ENCODE results near the gene CD300H.

Gene CD300H

DNA sequence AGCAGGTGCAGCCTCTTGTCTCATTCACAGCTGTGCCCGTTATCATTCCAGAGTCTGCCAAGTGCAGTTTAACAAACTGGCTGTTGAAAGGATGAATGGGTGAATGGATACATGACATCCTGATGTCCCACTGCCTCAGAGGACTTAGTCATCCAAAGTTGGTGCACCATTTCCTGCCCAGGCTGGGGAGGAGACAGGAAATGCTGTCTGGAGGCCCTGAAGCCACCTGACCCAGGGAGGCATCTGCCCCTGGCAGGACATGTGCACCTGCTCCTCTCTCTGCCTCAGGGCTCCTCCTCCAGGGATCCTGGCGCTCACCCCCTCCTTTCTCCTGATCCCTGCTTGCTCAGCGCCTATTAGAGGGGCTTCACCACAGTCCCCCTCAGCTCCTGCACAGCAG is 19.6 kb downstream of the CD300H start:
- no peak for DNase-seq

DNA sequence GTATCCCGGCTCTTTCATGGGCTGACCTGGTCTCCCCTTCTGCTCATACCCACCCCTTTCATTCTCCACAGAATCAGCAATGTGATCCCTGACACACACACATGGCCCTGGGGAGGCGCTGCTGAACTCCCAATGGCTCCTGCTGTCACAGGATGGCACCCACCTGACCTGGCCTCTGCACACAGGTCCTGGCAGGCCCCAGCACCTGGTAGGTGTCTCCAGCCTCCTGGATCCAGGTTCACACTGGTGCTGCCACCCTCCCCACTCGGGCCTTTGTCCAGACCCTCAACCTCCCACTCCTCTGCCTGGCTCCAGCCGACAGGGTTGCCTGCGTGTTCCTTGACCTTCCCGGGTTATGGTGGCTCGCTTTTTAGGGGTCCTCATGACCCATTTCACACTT is 20.0 kb downstream of the CD300H start:
- no peak for DNase-seq

GRCh38 chr17:74546586-74546985 is 20.7 kb downstream of the CD300H start:
- DNase-seq: no peak

DNA sequence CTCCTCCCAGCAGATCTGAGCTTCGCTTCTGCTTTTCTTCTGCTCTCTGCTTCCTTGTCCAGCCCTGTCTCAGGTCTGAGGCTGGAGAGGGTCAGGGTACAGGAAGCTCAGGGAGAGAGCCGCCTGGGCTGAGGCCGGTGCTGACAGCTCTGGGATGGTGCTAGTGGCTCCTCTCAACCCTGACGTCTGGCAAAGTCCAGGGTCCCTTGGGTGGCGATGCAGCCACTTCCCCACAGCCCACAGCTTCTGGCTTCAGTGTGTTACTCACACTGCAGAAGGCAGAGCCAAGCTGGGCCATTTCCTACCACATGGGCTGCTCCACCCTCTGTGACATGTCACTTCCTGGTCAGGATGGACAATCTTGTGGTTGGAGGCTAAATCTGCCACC is 21.5 kb downstream of the CD300H start, which contains the start of gene CD300C:
CD300C (minus strand) TSS at position 273 of the 388 bp plus-strand sequence. CDS start 333 bp downstream, outside the sequence.
- no peak for DNase-seq

DNA sequence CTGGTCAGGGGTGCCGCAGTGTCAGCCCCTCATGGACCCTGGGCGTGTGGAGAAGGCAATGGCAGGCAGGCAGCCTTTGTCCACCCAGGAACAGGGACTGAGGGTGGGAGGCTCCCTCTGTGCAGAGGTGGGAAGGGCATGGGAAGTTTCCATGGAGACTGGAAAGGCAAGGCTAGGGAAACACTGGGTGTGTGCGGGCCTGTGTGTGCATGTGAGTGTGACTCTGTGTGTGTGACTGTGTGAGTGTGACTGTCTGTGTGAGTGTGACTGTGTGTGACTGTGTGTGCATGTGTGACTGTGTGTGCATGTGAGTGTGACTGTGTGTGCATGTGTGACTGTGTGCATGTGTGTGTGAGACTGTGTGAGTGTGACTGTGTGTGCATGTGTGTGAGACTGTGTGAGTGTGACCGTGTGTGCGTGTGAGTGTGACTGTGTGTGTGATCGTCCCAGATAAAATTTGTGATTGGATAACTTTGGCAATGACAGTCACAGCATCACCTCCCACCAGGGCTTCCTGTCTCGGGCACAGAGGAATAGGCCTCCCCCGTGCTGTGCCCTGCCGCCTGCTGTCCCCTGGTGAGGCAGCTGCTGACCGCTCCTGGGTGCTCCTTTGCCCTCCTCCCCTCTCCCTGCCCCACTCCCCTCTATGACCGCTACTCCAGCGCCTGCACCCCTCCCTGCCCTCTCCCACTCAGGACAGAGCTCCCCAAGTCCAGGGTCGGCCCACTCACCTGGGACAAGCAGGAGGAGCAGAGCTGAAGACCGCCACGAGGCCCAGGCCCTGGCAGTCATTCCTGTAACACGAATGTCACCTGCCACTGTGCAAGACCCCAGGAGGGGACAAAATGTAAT is 22.1 kb downstream of the CD300H start:
- no peak for DNase-seq

DNA sequence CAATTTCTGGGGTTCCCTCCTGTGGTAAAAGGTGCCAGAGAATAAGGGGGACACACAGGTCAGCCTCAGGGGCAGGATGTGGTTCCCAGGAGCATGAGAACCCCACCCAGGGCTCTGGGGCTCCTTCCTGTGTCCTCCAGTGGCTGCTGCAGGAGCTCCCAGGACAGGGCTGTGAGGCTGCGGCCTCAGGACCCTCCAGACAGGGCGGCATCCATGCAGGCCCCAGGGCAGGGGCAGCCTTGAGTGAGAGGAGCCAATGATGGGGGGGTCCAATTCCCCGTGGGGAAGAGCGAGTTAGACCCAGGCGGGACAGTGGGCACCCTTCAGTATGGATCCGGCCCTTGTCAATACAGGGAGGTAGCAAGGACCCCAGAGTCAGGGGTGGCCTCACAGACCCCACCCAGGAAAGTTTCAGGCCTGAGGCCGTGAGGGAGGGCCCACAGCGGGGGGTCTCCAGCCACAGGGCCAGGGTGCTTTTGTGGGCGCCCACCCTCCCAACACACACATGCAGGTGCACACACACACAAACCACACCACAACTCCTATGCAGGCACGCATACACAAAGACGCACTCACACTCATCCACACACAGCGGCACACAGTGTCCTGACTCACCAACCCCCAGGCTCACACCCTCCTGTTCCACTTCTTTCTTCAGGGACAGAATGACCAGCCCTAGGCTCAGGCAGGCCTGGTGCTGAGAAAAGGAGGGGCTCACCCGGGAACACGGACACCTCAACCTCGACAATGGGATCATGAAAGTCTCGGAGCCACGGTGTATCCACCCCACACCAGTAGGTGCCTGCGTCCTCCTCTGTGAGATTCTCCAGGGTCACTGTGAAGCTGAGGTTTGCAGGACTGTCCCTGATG is 23.2 kb downstream of the CD300H start:
- DNase-seq: no peak

DNA sequence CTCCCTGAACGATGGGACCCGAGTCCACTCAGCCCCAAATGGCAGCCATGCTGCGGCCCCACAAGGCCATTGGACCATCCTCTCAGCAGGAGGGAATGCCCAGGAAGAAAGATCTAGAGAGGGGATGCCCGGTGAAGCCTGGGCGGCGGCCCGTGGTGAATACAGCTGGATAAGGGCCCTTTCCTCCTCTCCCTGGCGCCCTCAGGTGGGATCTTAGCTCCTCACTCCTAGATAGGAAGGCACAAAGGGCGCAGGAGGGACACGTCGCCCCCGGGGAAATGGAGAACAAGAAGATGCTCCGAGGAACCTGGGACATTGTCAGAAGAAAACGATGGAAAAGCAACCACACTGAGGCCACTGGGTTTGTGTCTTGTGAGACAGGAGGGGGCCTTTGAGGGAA is 23.9 kb downstream of the CD300H start:
- no peak for DNase-seq

DNA sequence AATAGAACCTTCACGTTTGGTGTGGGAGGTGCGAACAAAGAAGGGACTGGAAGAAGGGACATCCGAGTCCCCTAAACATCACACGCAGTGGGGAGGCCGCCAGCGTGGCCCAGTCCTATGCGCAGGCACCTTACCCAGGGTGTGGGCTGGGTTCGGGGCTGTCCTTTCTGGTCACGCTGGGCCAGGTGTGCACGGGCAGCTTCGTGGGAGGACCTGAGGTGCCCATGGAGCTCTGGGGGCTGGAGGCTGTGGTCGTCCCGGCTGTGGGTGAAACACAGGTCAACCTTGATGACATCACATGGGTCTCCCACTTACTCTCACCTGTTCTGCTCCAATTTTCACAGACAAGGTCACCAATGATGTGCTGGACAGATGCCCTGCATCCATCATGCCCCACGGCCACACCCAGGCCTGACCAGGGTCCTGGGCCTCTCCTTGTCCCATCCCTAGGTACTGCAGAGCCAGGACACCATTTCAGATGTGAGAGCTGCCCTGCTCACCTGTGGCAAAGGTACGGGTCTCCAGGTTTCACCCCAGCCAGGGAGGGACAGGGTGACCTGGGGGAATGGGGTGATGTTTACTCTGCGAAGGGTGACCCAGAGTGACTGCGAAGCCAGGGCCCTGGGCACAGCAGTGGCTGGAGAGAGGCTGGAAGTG is 24.5 kb downstream of the CD300H start:
- no peak for DNase-seq

GRCh38 chr17:74542166-74542565 is 25.1 kb downstream of the CD300H start:
- DNase-seq: no peak

DNA sequence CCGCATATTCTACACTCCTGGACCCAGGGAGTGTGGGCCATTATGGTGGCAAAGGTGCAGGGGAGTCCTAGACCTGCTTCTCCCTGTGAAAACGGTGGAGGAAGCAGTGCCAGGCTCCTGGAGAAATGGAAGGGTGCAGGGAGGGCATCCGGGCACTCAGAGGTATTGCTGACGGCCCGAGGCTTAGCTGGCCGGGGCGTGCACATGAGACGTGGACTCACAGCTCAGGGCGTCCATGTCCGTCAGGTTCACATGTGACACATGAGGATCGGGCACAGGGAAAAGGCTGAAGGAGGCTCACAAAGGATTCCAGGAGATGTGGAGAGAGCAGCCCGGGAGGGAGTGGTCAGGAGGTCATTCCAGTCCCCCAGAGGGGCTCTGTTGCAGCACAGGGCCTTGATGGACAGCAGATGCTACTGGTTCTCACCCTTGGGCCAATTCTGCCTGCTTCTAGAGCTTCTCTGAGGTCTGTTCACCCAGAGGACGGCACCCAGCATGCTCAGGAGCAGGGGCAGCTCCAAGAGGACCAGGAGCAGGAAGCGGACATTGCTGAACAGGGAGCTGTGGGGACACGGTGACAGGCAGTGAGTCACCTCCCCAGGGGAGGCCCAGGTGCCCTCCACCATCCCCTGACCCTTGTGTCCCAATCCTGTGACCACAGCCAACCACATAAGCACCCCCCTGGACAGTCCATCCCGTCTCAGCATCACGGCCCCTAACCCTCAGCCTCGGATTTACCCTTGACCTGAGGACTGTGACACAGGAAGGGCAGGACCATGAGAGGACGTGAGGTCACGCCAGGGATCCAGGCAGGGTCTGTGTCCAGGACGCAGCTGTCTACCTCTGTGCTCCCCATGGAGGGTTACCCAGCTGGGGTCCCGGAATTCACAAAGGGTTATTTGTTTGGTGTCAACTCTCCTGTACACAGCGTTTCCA is 25.9 kb downstream of the CD300H start:
- no peak for DNase-seq

- no peak for DNase-seq
Observed at GRCh38 chr17:74539281-74539820, 28.0 kb downstream of the CD300H start.

DNA sequence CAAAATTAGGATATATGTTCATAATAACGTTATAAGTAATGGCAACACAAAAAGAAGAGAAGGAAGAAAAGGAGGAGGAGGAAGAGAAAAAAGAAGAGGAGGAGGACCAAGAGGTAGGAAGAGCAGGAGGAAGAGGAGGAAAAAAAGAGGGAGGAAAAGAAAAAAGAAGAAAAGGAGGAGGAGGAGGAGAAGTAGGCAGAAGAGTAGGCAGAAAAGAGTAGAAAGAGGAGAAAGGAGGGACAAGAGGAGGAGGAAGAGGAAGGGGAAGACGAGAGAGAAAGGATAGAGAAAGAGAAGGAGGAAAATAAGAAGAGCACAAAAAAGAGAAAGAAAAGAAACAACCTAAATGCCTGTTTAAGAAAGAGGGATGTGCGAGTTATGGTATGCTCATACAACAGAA is 30.4 kb downstream of the CD300H start:
- no peak for DNase-seq

DNA sequence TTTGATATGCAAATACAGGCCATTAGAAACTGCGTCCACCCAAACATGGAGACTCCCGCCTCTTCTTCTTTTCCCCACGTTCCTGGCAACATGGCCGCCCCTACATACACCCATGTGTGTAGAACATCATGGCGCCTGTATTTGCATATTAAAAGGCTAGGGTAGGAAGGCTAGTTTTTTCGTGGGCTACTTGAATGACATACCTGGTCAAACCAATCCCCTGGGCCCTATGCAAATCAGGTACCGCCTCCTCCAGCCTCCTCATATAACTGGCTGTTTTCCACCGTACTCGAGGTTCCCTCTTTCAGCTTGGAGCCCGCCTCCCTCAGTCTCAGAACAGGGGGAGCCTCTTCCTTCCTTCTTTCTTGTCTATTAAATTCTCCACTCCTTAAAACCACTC is 35.2 kb downstream of the CD300H start:
- no peak for DNase-seq

- DNase-seq: no peak
Observed at GRCh38 chr17:74531231-74531761, 36.0 kb downstream of the CD300H start, which contains the start of gene CD300LB. Gene CD300LB, minus strand, starts transcription at chr17:74531475. Its CDS starts 125 bp downstream, at chr17:74531350.

GRCh38 chr17:74530831-74531150 is 36.5 kb downstream of the CD300H start:
- DNase-seq: no peak

DNA sequence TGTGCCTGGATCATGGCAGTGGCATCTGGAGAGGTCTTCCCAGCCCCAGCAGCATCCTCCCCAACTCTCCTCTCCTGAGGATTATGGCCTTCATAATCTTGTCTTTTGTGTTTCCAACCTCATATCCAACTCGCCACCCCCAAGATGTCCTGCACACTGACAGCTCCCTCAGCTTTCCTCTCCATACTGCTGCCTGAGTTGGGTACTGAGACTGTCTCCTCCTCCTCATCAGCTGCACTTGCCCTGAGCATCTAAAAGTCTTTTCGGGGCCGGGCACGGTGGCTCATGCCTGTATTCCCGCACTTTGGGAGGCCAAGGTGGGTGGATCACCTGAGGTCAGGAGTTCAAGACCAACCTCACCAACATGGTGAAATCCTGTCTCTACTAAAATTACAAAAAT is 38.1 kb downstream of the CD300H start:
- DNase-seq: no peak

DNA sequence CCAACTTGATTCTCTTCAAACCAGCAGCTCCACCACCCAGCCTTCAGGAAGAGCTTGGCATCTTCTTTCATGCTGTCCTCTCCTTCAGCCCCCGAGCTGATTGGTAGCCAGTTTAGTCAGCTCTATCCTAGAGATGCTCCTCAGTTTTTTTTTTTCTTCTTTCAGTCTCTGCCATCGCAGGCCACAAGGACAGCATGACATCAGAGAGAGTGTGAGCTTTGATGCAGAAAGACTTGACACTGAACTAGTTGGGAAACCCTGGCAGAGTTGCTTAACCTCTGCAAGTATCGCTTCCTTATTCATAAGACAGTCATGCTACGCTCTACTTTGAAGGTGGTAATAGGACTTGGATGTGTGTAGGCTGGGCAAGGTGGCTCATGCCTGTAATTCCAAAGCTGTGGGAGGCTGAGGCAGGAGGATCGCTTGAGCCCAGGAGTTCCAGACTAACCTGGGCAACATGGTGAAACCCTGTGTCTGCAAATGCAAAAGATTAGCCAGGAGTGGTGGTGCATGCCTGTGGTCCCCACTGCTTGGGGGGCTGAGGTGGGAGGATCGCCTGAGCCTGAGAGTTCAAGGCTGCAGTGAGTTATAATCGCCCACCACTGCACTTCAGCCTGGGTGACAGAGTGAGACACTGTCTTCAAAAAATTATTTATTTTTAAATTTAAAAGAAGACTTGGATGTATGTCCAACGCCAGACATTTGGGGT is 38.7 kb downstream of the CD300H start:
- no peak for DNase-seq

GRCh38 chr17:74527756-74528155 is 39.6 kb downstream of the CD300H start:
- no peak for DNase-seq

DNA sequence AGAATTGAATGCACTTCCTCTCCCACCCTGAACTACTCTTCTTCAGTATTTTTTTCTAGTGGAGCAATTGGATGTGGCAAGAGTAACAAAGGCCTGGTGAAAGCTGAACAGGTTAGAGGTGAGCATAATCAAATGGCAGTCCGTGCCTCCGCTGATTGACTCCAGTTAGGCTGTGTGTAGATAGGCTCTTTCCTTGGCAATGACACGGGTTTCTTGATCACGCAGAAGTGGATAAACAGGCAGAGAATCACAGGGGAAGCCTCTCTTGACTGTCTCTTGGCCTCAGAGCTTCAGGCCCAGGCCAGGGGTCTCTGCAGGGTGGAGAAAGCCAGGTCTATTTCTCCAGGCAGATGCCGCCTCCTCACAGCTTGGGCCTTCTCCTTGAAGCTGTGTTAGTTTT is 40.2 kb downstream of the CD300H start:
- DNase-seq: no peak

GRCh38 chr17:74526681-74527080 is 40.6 kb downstream of the CD300H start:
- no peak for DNase-seq

DNA sequence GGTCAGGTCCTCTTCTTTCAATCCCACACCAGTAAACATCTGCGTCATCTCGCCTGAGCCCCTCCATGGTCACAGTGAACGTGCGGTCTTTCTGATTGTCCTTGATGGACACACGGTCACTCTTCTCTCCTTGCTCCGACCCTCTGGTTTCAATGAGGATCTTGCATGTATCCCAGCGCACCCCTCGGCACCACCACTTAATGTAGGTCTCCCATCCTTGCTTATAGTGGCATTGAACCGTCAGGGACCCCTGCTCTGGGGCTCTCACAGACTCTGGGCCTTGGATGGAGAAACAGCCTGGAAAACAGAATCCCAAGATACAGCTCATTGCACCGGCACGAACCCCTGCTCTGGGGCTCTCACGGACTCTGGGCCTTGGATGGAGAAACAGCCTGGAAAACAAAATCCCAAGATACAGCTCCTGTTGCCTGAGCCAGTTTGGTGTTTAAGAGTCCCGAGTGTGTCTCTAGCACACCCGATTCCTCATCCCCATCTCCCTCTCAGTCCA is 41.5 kb downstream of the CD300H start:
- no peak for DNase-seq

Measured in DMS79 treated with DMSO at 0.1 percent for 48 hours (cell line).